ENCODE measurements around the gene SLC38A3.
A peak's percentile ranks its signal among the peaks of the same experiment; 100 is the strongest.
"Not testable (repeated sequence)": the region's sequence is repeated elsewhere in the genome, so short reads cannot be mapped to it uniquely, and the experiment has no call there.

Gene SLC38A3

GRCh38 chr3:50243543-50243895 lies 38.4 kb downstream of the SLC38A3 start:
- H3K9ac ChIP-seq (ENCODE audit: low read length) = peak overlapping the region; percentile 67; the same call in 1 of the 2 replicates
- no peaks in the 10 kb centered on the region for H3K27me3 ChIP-seq (ENCODE audit: low read depth, low read length)
- H3K4me2 ChIP-seq (ENCODE audit: low read length) = peak overlapping the region; percentile 90
- H3K4me1 ChIP-seq (ENCODE audit: low read length) = peaks cover 57% of the 10 kb centered on the region
- TF ChIP-seq CTCF (IDR thresholded peaks at IDR 0.05; ENCODE audit: low read depth, low read length) = no peak
- TF ChIP-seq EZH2phosphoT487 (IDR thresholded peaks at IDR 0.05; ENCODE audit: low read depth) = no peak
- H2AFZ ChIP-seq (ENCODE audit: low read depth, low read length) = no peak overlapping the region
- H3K27ac ChIP-seq (ENCODE audit: low read length) = peak overlapping the region; percentile 87
- peaks cover 93% of the 10 kb centered on the region for H3K79me2 ChIP-seq (ENCODE audit: low read length)
- H3K9me3 ChIP-seq (ENCODE audit: insufficient read depth, low read length) = no peaks in the 10 kb centered on the region
- H3K36me3 ChIP-seq (replicated peaks; ENCODE audit: low read depth, low read length) = peaks cover 37% of the 10 kb centered on the region
- H3K4me3 ChIP-seq (ENCODE audit: low read length) = peak overlapping the region; percentile 70
- peaks cover 64% of the 10 kb centered on the region for H4K20me1 ChIP-seq (ENCODE audit: insufficient read depth, low read length)

- peaks cover 55% of the 10 kb centered on the region for H3K4me1 ChIP-seq (ENCODE audit: low read length)
- H3K4me2 ChIP-seq (ENCODE audit: low read length); H3K9me3 ChIP-seq (ENCODE audit: insufficient read depth, low read length); H3K4me3 ChIP-seq (ENCODE audit: low read length); H2AFZ ChIP-seq (ENCODE audit: low read depth, low read length); H3K9ac ChIP-seq (ENCODE audit: low read length); H3K27me3 ChIP-seq (ENCODE audit: low read depth, low read length): not testable (repeated sequence)
- peaks cover 27% of the 10 kb centered on the region for H3K36me3 ChIP-seq (replicated peaks; ENCODE audit: low read depth, low read length)
- H3K27ac ChIP-seq (ENCODE audit: low read length) = peak overlapping the region; percentile 35
- peaks cover 64% of the 10 kb centered on the region for H4K20me1 ChIP-seq (ENCODE audit: insufficient read depth, low read length)
- peaks cover 92% of the 10 kb centered on the region for H3K79me2 ChIP-seq (ENCODE audit: low read length)
Observed at GRCh38 chr3:50244813-50245212, 39.7 kb downstream of the SLC38A3 start.

- Histone ChIP-seq H3K4me1 (ENCODE audit: low read length) (peaks cover 51% of the 10 kb centered on the region), H3K36me3 (replicated peaks; ENCODE audit: low read depth, low read length) (peaks cover 22% of the 10 kb centered on the region), H3K4me2 (ENCODE audit: low read length) (peak overlapping the region; percentile 89), H3K4me3 (ENCODE audit: low read length) (peak overlapping the region; percentile 77), H3K9me3 (ENCODE audit: insufficient read depth, low read length) (no peaks in the 10 kb centered on the region), H3K9ac (ENCODE audit: low read length) (peak overlapping the region; percentile 69), H3K27ac (ENCODE audit: low read length) (peak overlapping the region; percentile 63), H2AFZ (ENCODE audit: low read depth, low read length) (no peak overlapping the region), H3K79me2 (ENCODE audit: low read length) (peaks cover 92% of the 10 kb centered on the region), H4K20me1 (ENCODE audit: insufficient read depth, low read length) (peaks cover 64% of the 10 kb centered on the region), H3K27me3 (ENCODE audit: low read depth, low read length) (no peaks in the 10 kb centered on the region)
- no peak for TF ChIP-seq EZH2phosphoT487 (IDR thresholded peaks at IDR 0.05; ENCODE audit: low read depth)
- no peak for TF ChIP-seq CTCF (IDR thresholded peaks at IDR 0.05; ENCODE audit: low read depth, low read length)
Observed at GRCh38 chr3:50245251-50245745, 40.2 kb downstream of the SLC38A3 start.

GRCh38 chr3:50245831-50246516 lies 40.9 kb downstream of the SLC38A3 start:
- Histone ChIP-seq H3K9me3 (ENCODE audit: insufficient read depth, low read length) (no peaks in the 10 kb centered on the region), H3K9ac (ENCODE audit: low read length) (peak overlapping the region; percentile 69), H3K79me2 (ENCODE audit: low read length) (peaks cover 92% of the 10 kb centered on the region), H3K27ac (ENCODE audit: low read length) (peak overlapping the region; percentile 63), H3K4me2 (ENCODE audit: low read length) (peak overlapping the region; percentile 89), H3K4me3 (ENCODE audit: low read length) (peak overlapping the region; percentile 77), H4K20me1 (ENCODE audit: insufficient read depth, low read length) (peaks cover 65% of the 10 kb centered on the region), H3K36me3 (replicated peaks; ENCODE audit: low read depth, low read length) (peaks cover 22% of the 10 kb centered on the region), H3K4me1 (ENCODE audit: low read length) (peaks cover 47% of the 10 kb centered on the region), H3K27me3 (ENCODE audit: low read depth, low read length) (no peaks in the 10 kb centered on the region), H2AFZ (ENCODE audit: low read depth, low read length) (no peak overlapping the region)
- TF ChIP-seq CTCF (IDR thresholded peaks at IDR 0.05; ENCODE audit: low read depth, low read length) (peak; percentile 99), EZH2phosphoT487 (IDR thresholded peaks at IDR 0.05; ENCODE audit: low read depth) (no peak)

Measured in OCI-LY3 (cell line).